MCF 10A (cell line): ENCODE results near the gene CTCF. TPM values are rescaled to one million over a fixed set of nuclear protein-coding genes. Genes with fewer than 3 reads are reported as not detected.

Source experiments
- BruUV-seq: library from RNA; stranded (reverse); fragments of 400-500 nt; replicated peaks from 2 replicates; lab custom pipeline; 2021; lab: Mats Ljungman, UMichigan
- CTCF ChIA-PET: fragments of 300-600 bp; sonication (Branson Sonifier 250); formaldehyde crosslinking; extraction: SDS; loops from one replicate; lab custom pipeline; 2021; ENCODE audit warnings: antibody characterized with exemption, inconsistent platforms; lab: Yijun Ruan, JAX
- POLR2A ChIA-PET: fragments of 300-600, 350-650 bp; sonication (Branson Sonifier 250); formaldehyde crosslinking; extraction: SDS; loops from one replicate; lab custom pipeline; 2020; ENCODE audit warnings: antibody characterized with exemption, inconsistent platforms; lab: Yijun Ruan, JAX
- DNase-seq: peaks from one replicate; pipeline ENCODE4 v3.0.0-alpha.2; 2018; ENCODE audit not compliant: unreplicated experiment
- H3K27ac Mint-ChIP-seq: one replicate; pipeline ENCODE4 v1.8.0; 2022; ENCODE audit warnings: mild to moderate bottlenecking, low read depth, mixed read lengths; ENCODE audit not compliant: unreplicated experiment
- H3K27me3 Mint-ChIP-seq: one replicate; pipeline ENCODE4 v1.8.0; 2022; ENCODE audit warnings: mixed read lengths; ENCODE audit not compliant: insufficient read depth, unreplicated experiment
- H3K36me3 Mint-ChIP-seq: one replicate; pipeline ENCODE4 v1.8.0; 2022; ENCODE audit warnings: mild to moderate bottlenecking, moderate library complexity, mixed read lengths; ENCODE audit not compliant: insufficient read depth, unreplicated experiment
- H3K4me1 Mint-ChIP-seq: one replicate; pipeline ENCODE4 v1.8.0; 2022; ENCODE audit warnings: mixed read lengths; ENCODE audit not compliant: insufficient read depth, unreplicated experiment
- H3K4me3 Mint-ChIP-seq: one replicate; pipeline ENCODE4 v1.8.0; 2022; ENCODE audit warnings: mild to moderate bottlenecking, moderate library complexity, mixed read lengths; ENCODE audit not compliant: unreplicated experiment
- H3K9me3 Mint-ChIP-seq: one replicate; pipeline ENCODE4 v1.8.0; 2022; ENCODE audit warnings: mixed read lengths; ENCODE audit not compliant: unreplicated experiment
- CTCF ChIP-seq: fragments of 200-600 bp; IDR thresholded peaks from one replicate; pipeline ENCODE4 v1.8.0; 2022; ENCODE audit warnings: antibody characterized with exemption, mild to moderate bottlenecking; ENCODE audit not compliant: unreplicated experiment
- intact Hi-C: fragments of 100-400 bp; cut with micrococcal nuclease; formaldehyde crosslinking; loops from 2 replicates; pipeline ENCODE4 v1.14.1; 2022
- total RNA-seq: library from RNA; stranded (reverse); gene quantifications from 2 replicates; pipeline ENCODE4 v1.2.3, GENCODE V29; 2022

Gene CTCF
- total RNA-seq, 1 experiment from 2014 or later, result 40.6 TPM

DNA sequence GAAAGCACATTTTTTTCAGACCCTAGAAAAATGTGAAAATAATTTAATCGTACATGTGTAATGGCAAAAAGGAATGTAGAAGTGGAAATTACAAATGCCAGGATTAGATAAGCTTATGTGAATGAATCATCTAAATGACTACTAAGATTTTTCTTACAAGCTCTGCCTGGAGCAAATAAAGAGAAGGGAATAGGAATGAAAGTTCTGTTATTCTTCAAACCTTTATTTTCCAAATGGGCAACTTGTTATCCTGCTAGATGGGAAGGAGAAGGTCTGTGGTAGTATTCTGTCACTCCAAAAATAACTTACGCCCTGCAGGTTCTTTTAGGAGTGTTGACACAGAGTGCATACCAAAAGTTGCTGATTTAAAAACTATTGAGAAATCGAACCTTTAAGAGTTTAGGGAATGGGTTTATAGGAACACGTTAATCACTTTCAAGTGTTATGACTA lies 9.7 kb downstream of the CTCF start:
- H3K4me1 Mint-ChIP-seq, result peaks cover 8% of the 10 kb centered on the region
- POLR2A ChIA-PET, result interaction anchor here (0.6 to 3.3 kb wide), 13 partner anchors 8 to 1381 kb away, joined by 3 to 20 read pairs (median 4); partner anchors contain the start of genes ACD, ATP6V0D1, CTCF and PARD6A
- H3K4me3 Mint-ChIP-seq, result no peak overlapping the region
- peaks cover 50% of the 10 kb centered on the region for H3K36me3 Mint-ChIP-seq
- intact Hi-C loops, result no loop called here
- peak; percentile 12 for DNase-seq
- no peak for TF ChIP-seq CTCF
- no TSS peak for BruUV-seq
- peak overlapping the region; percentile 80 for H3K27ac Mint-ChIP-seq
- H3K9me3 Mint-ChIP-seq, result no peaks in the 10 kb centered on the region
- CTCF ChIA-PET, result interaction anchor here (1.0 to 2.2 kb wide), 5 partner anchors 9 to 51 kb away, joined by 3 to 10 read pairs (median 5); partner anchors contain the start of gene CTCF
- no peaks in the 10 kb centered on the region for H3K27me3 Mint-ChIP-seq

- intact Hi-C loops, result no loop called here
- TF ChIP-seq CTCF, result no peak
- ChIA-PET CTCF (interaction anchor here (0.6 to 1.6 kb wide), 4 partner anchors 26 to 72 kb away, joined by 3 to 4 read pairs (median 3); no protein-coding TSS in a partner anchor), POLR2A (interaction anchor here (0.6 to 0.7 kb wide), 3 partner anchors 7 to 28 kb away, joined by 3 read pairs; no protein-coding TSS in a partner anchor)
- Mint-ChIP-seq H3K36me3 (peaks cover 37% of the 10 kb centered on the region), H3K27ac (no peak overlapping the region), H3K4me3 (no peak overlapping the region), H3K4me1 (no peaks in the 10 kb centered on the region), H3K9me3 (no peaks in the 10 kb centered on the region), H3K27me3 (no peaks in the 10 kb centered on the region)
- BruUV-seq, result no TSS peak
- DNase-seq, result no peak
These were observed 17.4 kb downstream of the CTCF start for GRCh38 chr16:67579686-67580085.

DNA sequence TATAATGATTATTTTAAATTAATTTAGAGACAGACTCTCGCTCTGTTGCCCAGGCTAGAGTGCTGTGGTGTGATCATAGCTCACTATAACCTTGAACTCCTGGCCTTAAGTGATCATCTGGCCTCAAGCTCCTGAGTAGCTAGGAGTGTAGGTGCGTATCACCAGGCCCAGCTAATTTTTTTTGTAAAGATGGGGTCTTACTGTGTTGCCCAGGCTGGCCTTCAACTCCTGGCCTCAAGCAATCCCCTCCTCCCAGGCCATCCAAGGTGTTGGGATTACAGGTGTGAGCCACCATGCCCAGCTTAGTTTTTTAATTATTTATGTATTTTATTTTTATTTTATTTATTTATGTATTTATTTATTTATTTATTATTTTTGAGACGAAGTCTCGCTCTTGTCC lies 17.9 kb downstream of the CTCF start:
- POLR2A ChIA-PET, result interaction anchor here (0.6 kb wide), 1 partner anchor 244 kb away, joined by 3 read pairs; no protein-coding TSS in a partner anchor
- H3K27me3 Mint-ChIP-seq, result no peaks in the 10 kb centered on the region
- DNase-seq, result no peak
- peaks cover 32% of the 10 kb centered on the region for H3K36me3 Mint-ChIP-seq
- CTCF ChIA-PET, result interaction anchor here (0.6 to 1.6 kb wide), 4 partner anchors 27 to 71 kb away, joined by 3 to 4 read pairs (median 3); no protein-coding TSS in a partner anchor
- no peak overlapping the region for H3K4me3 Mint-ChIP-seq
- no peak overlapping the region for H3K27ac Mint-ChIP-seq
- intact Hi-C loops, result no loop called here
- BruUV-seq, result no TSS peak
- H3K9me3 Mint-ChIP-seq, result no peaks in the 10 kb centered on the region
- H3K4me1 Mint-ChIP-seq, result no peaks in the 10 kb centered on the region
- no peak for TF ChIP-seq CTCF

GRCh38 chr16:67593288-67593687 lies 31.0 kb downstream of the CTCF start:
- BruUV-seq, result no TSS peak
- H3K9me3 Mint-ChIP-seq, result no peaks in the 10 kb centered on the region
- no peaks in the 10 kb centered on the region for H3K27me3 Mint-ChIP-seq
- intact Hi-C loops, result no loop called here
- no peak overlapping the region for H3K4me3 Mint-ChIP-seq
- peaks cover 28% of the 10 kb centered on the region for H3K4me1 Mint-ChIP-seq
- H3K27ac Mint-ChIP-seq, result peak overlapping the region; percentile 51
- peaks cover 19% of the 10 kb centered on the region for H3K36me3 Mint-ChIP-seq
- TF ChIP-seq CTCF, result no peak
- POLR2A ChIA-PET, result interaction anchor here (0.6 to 1.4 kb wide), 2 partner anchors 16 to 149 kb away, joined by 3 to 4 read pairs; no protein-coding TSS in a partner anchor
- CTCF ChIA-PET, result no interaction called here
- DNase-seq, result no peak
